Testis (tissue), 2 donors: ENCODE results near the gene ENTHD1.

Experiments used
- POLR2A ChIP-seq: fragments of 450-650 bp; IDR thresholded peaks from one replicate; pipeline ENCODE4 v1.6.1; 2017; ENCODE audit warnings: antibody characterized with exemption, mild to moderate bottlenecking, moderate library complexity
- TF ChIP-seq, protein P1 (sequence below), 3 experiments: fragments of 450-650 bp in 2 of 3; fragments of 200-600 bp in 1 of 3; sonication (generic) in 1 of 3; IDR thresholded peaks; one replicate each; pipeline ENCODE4 v1.5.1; 2016 to 2019; ENCODE audit warnings: antibody characterized with exemption in 3 of 3, mild to moderate bottlenecking in 2 of 3, moderate library complexity in 1 of 3

DNA sequence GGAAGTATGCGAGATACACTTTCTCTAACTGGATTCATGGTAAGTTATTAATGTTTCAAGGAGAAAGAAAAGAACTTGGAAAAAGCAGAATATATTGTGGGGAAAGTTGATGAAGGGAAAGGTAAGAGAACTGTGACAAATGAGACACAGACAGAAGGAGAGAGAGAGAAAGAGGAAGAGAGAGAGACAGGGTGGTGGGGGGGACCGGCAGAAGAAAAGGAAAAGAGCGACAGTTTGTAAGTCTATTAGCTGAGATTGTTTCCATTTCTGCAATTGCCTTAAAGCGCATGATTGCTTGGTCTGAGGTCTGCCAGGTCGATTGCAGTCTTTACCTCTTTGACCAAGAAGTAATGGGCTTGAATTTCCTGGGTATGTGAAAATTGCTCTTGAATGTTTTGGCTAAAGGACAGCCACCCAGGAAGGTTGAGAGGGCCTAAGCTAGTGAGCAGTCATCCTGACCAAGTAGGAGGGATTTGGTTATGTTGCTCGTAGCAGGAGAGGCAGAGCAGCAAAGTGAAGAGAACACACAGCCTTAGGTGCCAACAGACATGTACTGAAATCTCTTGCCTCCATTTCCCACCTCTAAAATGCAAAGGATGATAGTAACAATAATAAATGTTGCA, 43.1 kb upstream of the ENTHD1 start:
- TF ChIP-seq, protein P1, sequence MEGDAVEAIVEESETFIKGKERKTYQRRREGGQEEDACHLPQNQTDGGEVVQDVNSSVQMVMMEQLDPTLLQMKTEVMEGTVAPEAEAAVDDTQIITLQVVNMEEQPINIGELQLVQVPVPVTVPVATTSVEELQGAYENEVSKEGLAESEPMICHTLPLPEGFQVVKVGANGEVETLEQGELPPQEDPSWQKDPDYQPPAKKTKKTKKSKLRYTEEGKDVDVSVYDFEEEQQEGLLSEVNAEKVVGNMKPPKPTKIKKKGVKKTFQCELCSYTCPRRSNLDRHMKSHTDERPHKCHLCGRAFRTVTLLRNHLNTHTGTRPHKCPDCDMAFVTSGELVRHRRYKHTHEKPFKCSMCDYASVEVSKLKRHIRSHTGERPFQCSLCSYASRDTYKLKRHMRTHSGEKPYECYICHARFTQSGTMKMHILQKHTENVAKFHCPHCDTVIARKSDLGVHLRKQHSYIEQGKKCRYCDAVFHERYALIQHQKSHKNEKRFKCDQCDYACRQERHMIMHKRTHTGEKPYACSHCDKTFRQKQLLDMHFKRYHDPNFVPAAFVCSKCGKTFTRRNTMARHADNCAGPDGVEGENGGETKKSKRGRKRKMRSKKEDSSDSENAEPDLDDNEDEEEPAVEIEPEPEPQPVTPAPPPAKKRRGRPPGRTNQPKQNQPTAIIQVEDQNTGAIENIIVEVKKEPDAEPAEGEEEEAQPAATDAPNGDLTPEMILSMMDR (IDR thresholded peaks at IDR 0.05), result no peak
- no peak for TF ChIP-seq POLR2A
